ENCODE measurements around the gene SNX2.

DNA sequence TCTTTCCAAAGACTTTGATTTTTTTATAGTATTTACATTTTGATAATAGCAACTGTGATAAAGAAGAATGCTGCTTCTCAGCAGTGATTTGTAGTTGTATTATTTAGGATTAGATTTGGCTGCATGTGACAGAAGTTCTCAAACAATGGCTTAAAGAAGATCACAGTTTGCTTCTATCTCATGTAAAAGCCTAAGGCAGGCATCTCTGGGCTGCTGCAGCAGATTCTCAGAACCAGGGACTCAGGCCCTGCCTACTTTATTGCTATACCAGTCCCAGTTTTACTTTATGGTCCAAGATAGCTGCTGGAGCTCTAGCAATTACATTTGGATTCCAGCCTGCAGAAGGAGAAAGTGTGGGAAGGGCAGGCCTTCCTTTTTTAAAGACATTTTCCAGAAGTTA is 8.8 kb upstream of the SNX2 start:
- no peak for TF ChIP-seq EZH2 (IDR thresholded peaks at IDR 0.05; ENCODE audit: insufficient read depth, poor library complexity, severe bottlenecking)
- TF ChIP-seq EZH2phosphoT487 (IDR thresholded peaks at IDR 0.05; ENCODE audit: insufficient read depth, low read depth), result no peak
